Activated effector memory CD4-positive, alpha-beta T cell treated with anti-CD3 and anti-CD28 coated beads, Interleukin-2, amount 50 U/mL, for 16 hours (primary cell): ENCODE data around the gene DENND5B.
A peak's percentile ranks its signal among the peaks of the same experiment; 100 is the strongest.

Source experiments
- DNase-seq: peaks from one replicate; pipeline ENCODE4 v3.0.0-alpha.2; 2020

Gene DENND5B

DNA sequence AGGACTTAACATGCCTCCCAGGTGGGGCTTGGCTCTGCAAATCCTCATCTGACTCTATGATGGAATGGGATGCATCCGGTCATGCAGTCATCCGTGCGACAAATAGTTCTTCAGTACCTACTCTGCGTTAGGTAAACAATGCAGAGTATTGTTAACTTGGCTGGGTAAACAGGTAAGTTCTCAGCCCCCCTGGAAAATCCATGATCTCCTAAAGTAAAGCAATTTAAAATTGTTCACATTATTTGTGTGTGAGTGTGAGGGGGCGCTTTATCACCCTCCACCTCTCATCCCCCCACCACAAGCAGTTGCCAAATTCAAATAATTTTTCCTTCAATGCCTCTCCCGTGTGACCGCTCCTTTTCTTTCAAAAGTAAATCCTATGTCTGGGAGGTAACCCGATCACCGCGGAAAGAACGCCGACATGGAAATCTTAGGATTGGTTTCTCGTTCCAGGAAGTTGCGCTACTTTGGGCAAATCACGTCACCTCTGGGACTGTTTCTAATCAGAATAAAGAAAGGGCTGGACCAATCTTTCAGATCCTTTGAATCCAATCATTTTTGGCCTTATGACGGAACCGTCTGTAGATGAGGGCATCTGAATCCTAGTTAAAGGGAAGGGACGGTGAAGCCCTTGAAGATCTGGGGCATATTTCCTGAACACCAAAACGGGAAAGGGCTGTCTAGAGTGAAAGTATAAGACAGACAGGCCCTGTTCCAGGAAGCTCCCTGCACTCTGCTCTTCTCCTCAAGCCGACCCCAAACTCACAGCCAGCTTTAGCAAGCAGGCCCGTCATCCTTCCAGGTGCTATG, 221.0 kb downstream of the DENND5B start:
- peak; percentile 39 for DNase-seq

GRCh38 chr12:31368666-31369361, 222.1 kb downstream of the DENND5B start:
- DNase-seq = peak; percentile 8

- DNase-seq = no peak
Measured at GRCh38 chr12:31366104-31366621, 224.8 kb downstream of the DENND5B start.

DNA sequence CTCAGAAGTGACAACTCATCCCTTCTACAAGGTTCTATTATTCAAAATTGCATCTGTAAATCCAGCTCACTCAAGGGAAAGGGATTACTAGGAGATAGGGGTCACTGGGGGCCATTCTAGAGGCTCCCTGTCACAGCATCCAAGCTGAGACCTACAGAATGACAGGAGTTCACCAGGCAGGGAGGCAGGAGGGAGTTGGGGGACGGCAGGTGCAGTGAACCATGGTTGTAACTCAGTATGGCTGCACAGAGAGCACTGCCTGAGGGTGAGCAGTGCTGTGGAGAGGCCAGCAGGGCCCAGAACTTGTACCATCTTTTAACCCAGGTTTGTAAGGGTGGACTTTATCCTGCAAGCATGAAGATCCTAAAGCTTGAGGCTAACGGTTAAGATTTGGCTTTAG, 227.1 kb downstream of the DENND5B start:
- no peak for DNase-seq

DNA sequence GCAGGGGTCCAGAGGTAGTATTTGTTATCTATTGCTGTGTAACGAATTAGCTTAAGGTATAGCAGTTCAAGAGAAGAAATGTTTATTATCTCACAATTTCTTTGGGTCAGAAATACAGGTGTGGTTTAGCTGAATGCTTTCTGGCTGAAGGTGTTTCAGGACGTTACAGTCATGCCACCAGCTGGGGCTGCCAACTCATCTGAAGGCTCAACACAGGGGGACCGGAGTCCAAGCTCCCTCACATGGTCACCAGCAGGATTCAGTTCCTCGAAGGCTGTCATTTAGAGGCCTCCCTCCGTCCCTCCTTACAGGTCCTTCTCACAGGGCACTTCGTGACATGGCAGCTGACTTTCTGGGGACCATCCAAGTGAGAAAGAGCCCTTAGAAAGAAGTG, 227.5 kb downstream of the DENND5B start:
- no peak for DNase-seq

GRCh38 chr12:31362759-31363415, 228.0 kb downstream of the DENND5B start:
- no peak for DNase-seq

GRCh38 chr12:31362115-31362758, 228.7 kb downstream of the DENND5B start:
- peak; percentile 62 for DNase-seq

DNA sequence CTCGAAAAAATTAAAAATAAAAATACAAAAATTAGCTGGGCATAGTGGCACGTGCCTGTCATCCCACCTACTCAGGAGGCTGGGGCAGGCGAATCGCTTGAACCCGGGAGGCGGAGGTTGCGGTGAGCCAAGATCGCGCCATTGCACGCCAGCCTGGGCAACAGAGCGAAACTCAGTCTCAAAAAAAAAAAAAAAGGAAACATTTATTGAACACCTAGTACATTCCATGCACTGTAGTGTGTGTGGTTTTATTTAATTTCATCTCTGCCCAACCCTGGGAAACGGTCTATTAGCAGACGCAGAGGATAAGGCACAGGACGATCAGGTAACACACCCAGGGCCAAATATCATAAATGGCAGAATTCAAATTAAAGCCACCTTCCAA, 229.2 kb downstream of the DENND5B start:
- DNase-seq = no peak

GRCh38 chr12:31355747-31356107, 235.2 kb downstream of the DENND5B start:
- DNase-seq = no peak

- DNase-seq = no peak
Measured at GRCh38 chr12:31353750-31354708, 236.9 kb downstream of the DENND5B start.

DNA sequence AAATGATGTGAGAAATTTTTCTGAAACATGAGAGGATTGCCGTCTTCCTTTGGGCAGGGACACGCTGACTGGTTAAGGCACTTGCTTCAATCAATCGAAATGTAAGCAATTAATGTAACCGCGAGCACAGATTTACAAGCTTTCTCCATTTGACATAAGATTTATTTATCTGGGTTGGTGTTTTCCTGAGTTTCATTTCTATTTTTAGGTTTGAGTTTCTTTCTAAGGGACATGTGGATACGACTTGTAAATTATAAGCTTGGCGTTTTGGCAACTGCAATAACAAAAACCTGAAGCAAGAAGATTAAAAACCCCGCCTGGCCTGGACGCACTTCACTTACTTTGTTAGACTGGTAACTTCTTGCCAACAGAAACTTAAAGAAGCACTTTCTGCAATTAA, 244.7 kb downstream of the DENND5B start:
- DNase-seq = no peak

GRCh38 chr12:31343139-31343538, 247.8 kb downstream of the DENND5B start:
- DNase-seq = no peak

- DNase-seq = no peak
Measured at GRCh38 chr12:31342286-31342685, 248.7 kb downstream of the DENND5B start.

- DNase-seq = no peak
Measured at GRCh38 chr12:31339831-31340622, 250.9 kb downstream of the DENND5B start.

GRCh38 chr12:31337952-31338351, 253.0 kb downstream of the DENND5B start:
- DNase-seq = no peak
